ENCODE results near the gene SLC22A23.

DNA sequence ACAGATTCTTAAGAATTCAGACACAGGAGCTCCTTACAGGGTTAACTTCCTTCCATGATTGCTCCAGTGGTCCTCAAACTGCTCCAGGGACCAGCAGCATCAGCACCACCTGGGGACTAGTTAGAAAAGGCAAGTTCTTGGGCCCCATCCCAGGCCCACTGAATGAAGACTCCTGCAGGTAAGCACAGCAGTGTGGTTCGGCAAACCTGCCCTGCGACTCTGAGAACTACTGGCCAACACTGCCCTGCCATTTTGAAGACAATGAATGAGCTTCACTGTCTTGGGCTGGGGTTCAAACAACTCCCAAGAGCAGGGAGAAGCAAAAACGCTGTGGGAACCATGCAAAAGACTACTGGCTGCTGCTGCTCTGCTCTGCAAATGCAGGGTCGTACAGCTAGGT is 39.4 kb downstream of the SLC22A23 start:
- TF ChIP-seq, protein P1, sequence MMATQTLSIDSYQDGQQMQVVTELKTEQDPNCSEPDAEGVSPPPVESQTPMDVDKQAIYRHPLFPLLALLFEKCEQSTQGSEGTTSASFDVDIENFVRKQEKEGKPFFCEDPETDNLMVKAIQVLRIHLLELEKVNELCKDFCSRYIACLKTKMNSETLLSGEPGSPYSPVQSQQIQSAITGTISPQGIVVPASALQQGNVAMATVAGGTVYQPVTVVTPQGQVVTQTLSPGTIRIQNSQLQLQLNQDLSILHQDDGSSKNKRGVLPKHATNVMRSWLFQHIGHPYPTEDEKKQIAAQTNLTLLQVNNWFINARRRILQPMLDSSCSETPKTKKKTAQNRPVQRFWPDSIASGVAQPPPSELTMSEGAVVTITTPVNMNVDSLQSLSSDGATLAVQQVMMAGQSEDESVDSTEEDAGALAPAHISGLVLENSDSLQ (IDR thresholded peaks at IDR 0.05), result no peak
- TF ChIP-seq SUZ12 (IDR thresholded peaks at IDR 0.05) (no peak), BHLHE40 (IDR thresholded peaks at IDR 0.05; ENCODE audit: borderline replicate concordance) (no peak), SP1 (IDR thresholded peaks at IDR 0.05) (no peak), ELF4 (IDR thresholded peaks at IDR 0.05) (no peak)

Measured in HEK293T (cell line).